ENCODE results near the gene ISCU. TPM values are rescaled to one million over a fixed set of nuclear protein-coding genes. Genes with fewer than 3 reads are reported as not detected.

Gene ISCU
- total RNA-seq, 2 donors from 2014 or later: 93.7 to 97.5 TPM

GRCh38 chr12:108531929-108532848, 30.2 kb upstream of the ISCU start:
- DNase-seq: no peak
- no peak overlapping the region for H3K4me3 ChIP-seq
- peaks cover 34% of the 10 kb centered on the region for H3K36me3 ChIP-seq
- H3K9ac ChIP-seq (ENCODE audit: low read depth in 2 of 2, low read length in 2 of 2): no peak overlapping the region
- no peaks in the 10 kb centered on the region for H3K27me3 ChIP-seq
- intact Hi-C loops (cut with DNase I): no loop called here
- no peak overlapping the region for H3K27ac ChIP-seq
- H3K4me1 ChIP-seq: no peaks in the 10 kb centered on the region
- H3K9me3 ChIP-seq: no peaks in the 10 kb centered on the region
- no peak for TF ChIP-seq CTCF (IDR thresholded peaks at IDR 0.05)

GRCh38 chr12:108538146-108538545, 24.2 kb upstream of the ISCU start:
- TF ChIP-seq CTCF (IDR thresholded peaks at IDR 0.05): no peak

GRCh38 chr12:108538616-108539195, 23.7 kb upstream of the ISCU start:
- Histone ChIP-seq H3K4me1 (no peaks in the 10 kb centered on the region), H3K27ac (no peak overlapping the region), H3K4me3 (no peak overlapping the region), H3K27me3 (no peaks in the 10 kb centered on the region), H3K9me3 (no peaks in the 10 kb centered on the region), H3K9ac (ENCODE audit: low read depth in 2 of 2, low read length in 2 of 2) (no peak overlapping the region), H3K36me3 (peaks cover 28% of the 10 kb centered on the region)
- TF ChIP-seq CTCF (IDR thresholded peaks at IDR 0.05): no peak
- intact Hi-C loops (cut with DNase I): no loop called here
- DNase-seq: no peak

More at GRCh38 chr12:108538146-108538545, 24.2 kb upstream of the ISCU start:
- no peak overlapping the region for H3K9ac ChIP-seq (ENCODE audit: low read depth in 2 of 2, low read length in 2 of 2)
- H3K4me3 ChIP-seq: no peak overlapping the region
- DNase-seq: no peak
- H3K36me3 ChIP-seq: peaks cover 22% of the 10 kb centered on the region
- no peaks in the 10 kb centered on the region for H3K9me3 ChIP-seq
- no peaks in the 10 kb centered on the region for H3K27me3 ChIP-seq
- no peaks in the 10 kb centered on the region for H3K4me1 ChIP-seq
- intact Hi-C loops (cut with DNase I): no loop called here
- H3K27ac ChIP-seq: no peak overlapping the region

- Histone ChIP-seq H3K9me3 (no peaks in the 10 kb centered on the region), H3K4me1 (no peaks in the 10 kb centered on the region), H3K36me3 (peaks cover 21% of the 10 kb centered on the region), H3K9ac (ENCODE audit: low read depth in 2 of 2, low read length in 2 of 2) (no peak overlapping the region), H3K27me3 (no peaks in the 10 kb centered on the region), H3K4me3 (no peak overlapping the region), H3K27ac (no peak overlapping the region)
- intact Hi-C loops (cut with DNase I): no loop called here
- no peak for DNase-seq
- TF ChIP-seq CTCF (IDR thresholded peaks at IDR 0.05): no peak
Measured at GRCh38 chr12:108542320-108542719, 20.1 kb upstream of the ISCU start.

- Histone ChIP-seq H3K4me1 (no peaks in the 10 kb centered on the region), H3K9me3 (no peaks in the 10 kb centered on the region), H3K36me3 (peaks cover 15% of the 10 kb centered on the region), H3K4me3 (no peak overlapping the region), H3K9ac (ENCODE audit: low read depth in 2 of 2, low read length in 2 of 2) (no peak overlapping the region), H3K27ac (no peak overlapping the region), H3K27me3 (no peaks in the 10 kb centered on the region)
- intact Hi-C loops (cut with DNase I): no loop called here
- DNase-seq: no peak
- no peak for TF ChIP-seq CTCF (IDR thresholded peaks at IDR 0.05)
Measured at GRCh38 chr12:108543652-108544051, 18.7 kb upstream of the ISCU start.
